Neural cell (in vitro differentiated cells): ENCODE measurements around the gene CEACAM4. TPM values are rescaled to one million over a fixed set of nuclear protein-coding genes. Genes with fewer than 3 reads are reported as not detected.

Experiments
- H2AFZ ChIP-seq: fragments of 200-600, 300-800 bp; sonication (generic), shearing (Covaris generic); 2 replicates; pipeline ENCODE4 v1.6.0; 2014; ENCODE audit warnings: low read depth, mild to moderate bottlenecking, antibody characterized with exemption, low read length, moderate library complexity
- H3F3A ChIP-seq: fragments of 200-600 bp; shearing (Covaris generic); 2 replicates; pipeline ENCODE4 v1.6.1; 2016; ENCODE audit warnings: mild to moderate bottlenecking, moderate library complexity, mixed read lengths, antibody characterized with exemption, low read length; ENCODE audit not compliant: insufficient read depth, poor library complexity, severe bottlenecking
- H3K27ac ChIP-seq: fragments of 200-600, 300-800 bp; sonication (generic), shearing (Covaris generic); 2 replicates; pipeline ENCODE4 v1.5.1; 2014; ENCODE audit warnings: mild to moderate bottlenecking, low read length, moderate library complexity
- H3K27me3 ChIP-seq: fragments of 300-800, 200-600 bp; sonication (generic), shearing (Covaris generic); 2 replicates; pipeline ENCODE4 v1.6.0; 2014; ENCODE audit warnings: mild to moderate bottlenecking, low read depth, low read length, moderate library complexity; ENCODE audit not compliant: insufficient read depth
- H3K36me3 ChIP-seq: fragments of 300-800, 200-600 bp; sonication (generic), shearing (Covaris generic); 2 replicates; pipeline ENCODE4 v1.5.1; 2014; ENCODE audit warnings: mild to moderate bottlenecking, antibody characterized with exemption, low read length, moderate library complexity; ENCODE audit not compliant: insufficient read depth
- H3K4me2 ChIP-seq: fragments of 300-800, 200-600 bp; sonication (generic), shearing (Covaris generic); 2 replicates; pipeline ENCODE4 v1.6.0; 2014; ENCODE audit warnings: mild to moderate bottlenecking, low read length
- H3K4me3 ChIP-seq: fragments of 300-800, 200-600 bp; sonication (generic), shearing (Covaris generic); 2 replicates; pipeline ENCODE4 v1.5.1; 2014; ENCODE audit warnings: mild to moderate bottlenecking, low read length, moderate library complexity
- H3K79me2 ChIP-seq: fragments of 200-600 bp; shearing (Covaris generic); replicated peaks from 2 replicates; pipeline ENCODE4 v1.6.0; 2014; ENCODE audit warnings: mild to moderate bottlenecking, low read length, moderate library complexity; ENCODE audit not compliant: insufficient read depth
- H3K9ac ChIP-seq: fragments of 300-800, 200-600 bp; sonication (generic), shearing (Covaris generic); 2 replicates; pipeline ENCODE4 v1.6.1; 2016; ENCODE audit warnings: mild to moderate bottlenecking, low read length, mixed read lengths
- H3K9me2 ChIP-seq: fragments of 200-600 bp; shearing (Covaris generic); 2 replicates; pipeline ENCODE4 v1.6.1; 2016; ENCODE audit warnings: mild to moderate bottlenecking, low read length, mixed read lengths; ENCODE audit not compliant: insufficient read depth
- H3K9me3 ChIP-seq: fragments of 200-600, 300-800 bp; sonication (generic), shearing (Covaris generic); 2 replicates; pipeline ENCODE4 v1.6.1; 2016; ENCODE audit warnings: mild to moderate bottlenecking, mixed run types, low read length, moderate library complexity, mixed read lengths
- H4K20me1 ChIP-seq: fragments of 200-600 bp; shearing (Covaris generic); 2 replicates; pipeline ENCODE4 v1.6.1; 2016; ENCODE audit warnings: mild to moderate bottlenecking, mixed run types; ENCODE audit not compliant: insufficient read depth
- CTCF ChIP-seq: fragments of 450-650 bp; IDR thresholded peaks from 2 replicates; pipeline ENCODE4 v1.5.1; 2014; ENCODE audit warnings: antibody characterized with exemption, mild to moderate bottlenecking, moderate library complexity; ENCODE audit not compliant: poor library complexity, severe bottlenecking
- EP300 ChIP-seq: fragments of 450-650 bp; conservative IDR thresholded peaks from 2 replicates; pipeline ENCODE4 v1.6.1; 2014; ENCODE audit warnings: antibody characterized with exemption, mild to moderate bottlenecking, moderate library complexity; ENCODE audit not compliant: poor library complexity, severe bottlenecking
- EZH2 ChIP-seq: fragments of 200-600, 300-800 bp; shearing (Covaris generic), sonication (generic); IDR thresholded peaks from 2 replicates; pipeline ENCODE4 v1.6.1; 2014; ENCODE audit warnings: antibody characterized with exemption, low read length, borderline replicate concordance, mild to moderate bottlenecking; ENCODE audit not compliant: insufficient read depth, poor library complexity, severe bottlenecking
- MXI1 ChIP-seq: fragments of 450-650 bp; conservative IDR thresholded peaks from 2 replicates; pipeline ENCODE4 v1.6.1; 2014; ENCODE audit warnings: antibody characterized with exemption, mild to moderate bottlenecking; ENCODE audit not compliant: poor library complexity, severe bottlenecking
- POLR2AphosphoS5 ChIP-seq: IDR thresholded peaks from 2 replicates; pipeline ENCODE4 v1.6.1; 2012
- RAD21 ChIP-seq: fragments of 450-650 bp; conservative IDR thresholded peaks from 2 replicates; pipeline ENCODE4 v1.6.1; 2014; ENCODE audit warnings: antibody characterized with exemption, mild to moderate bottlenecking, moderate library complexity
- SMC3 ChIP-seq: fragments of 450-650 bp; conservative IDR thresholded peaks from 2 replicates; pipeline ENCODE4 v1.6.1; 2014; ENCODE audit warnings: antibody characterized with exemption, mild to moderate bottlenecking, moderate library complexity; ENCODE audit not compliant: poor library complexity
- TAF1 ChIP-seq: IDR thresholded peaks from 2 replicates; pipeline ENCODE4 v1.6.1; 2012; ENCODE audit warnings: low read depth
- polyA plus RNA-seq: library from polyadenylated mRNA; depleted of rRNA; stranded (reverse); fragments of >200 nt; gene quantifications from 2 replicates; pipeline ENCODE4 v1.2.3, GENCODE V29; 2014
- TF ChIP-seq, protein P1 (sequence below): IDR thresholded peaks from 2 replicates; pipeline ENCODE4 v1.6.1; 2012; ENCODE audit warnings: borderline replicate concordance

The CEACAM4 gene
- polyA plus RNA-seq, 1 donor from 2014 or later, result not detected

- Histone ChIP-seq H3K79me2 (no peaks in the 10 kb centered on the region), H3K4me2 (no peak overlapping the region)
These were observed 43.9 kb upstream of the CEACAM4 start for GRCh38 chr19:41670755-41671154.

GRCh38 chr19:41668315-41668714 lies 41.4 kb upstream of the CEACAM4 start:
- H3K9ac ChIP-seq, result no peak overlapping the region
- H3K79me2 ChIP-seq, result no peaks in the 10 kb centered on the region
- H3K36me3 ChIP-seq, result no peaks in the 10 kb centered on the region
- H3F3A ChIP-seq, result no peaks in the 10 kb centered on the region
- H3K9me2 ChIP-seq, result no peaks in the 10 kb centered on the region
- no peak overlapping the region for H3K4me2 ChIP-seq
- TF ChIP-seq, protein P1, sequence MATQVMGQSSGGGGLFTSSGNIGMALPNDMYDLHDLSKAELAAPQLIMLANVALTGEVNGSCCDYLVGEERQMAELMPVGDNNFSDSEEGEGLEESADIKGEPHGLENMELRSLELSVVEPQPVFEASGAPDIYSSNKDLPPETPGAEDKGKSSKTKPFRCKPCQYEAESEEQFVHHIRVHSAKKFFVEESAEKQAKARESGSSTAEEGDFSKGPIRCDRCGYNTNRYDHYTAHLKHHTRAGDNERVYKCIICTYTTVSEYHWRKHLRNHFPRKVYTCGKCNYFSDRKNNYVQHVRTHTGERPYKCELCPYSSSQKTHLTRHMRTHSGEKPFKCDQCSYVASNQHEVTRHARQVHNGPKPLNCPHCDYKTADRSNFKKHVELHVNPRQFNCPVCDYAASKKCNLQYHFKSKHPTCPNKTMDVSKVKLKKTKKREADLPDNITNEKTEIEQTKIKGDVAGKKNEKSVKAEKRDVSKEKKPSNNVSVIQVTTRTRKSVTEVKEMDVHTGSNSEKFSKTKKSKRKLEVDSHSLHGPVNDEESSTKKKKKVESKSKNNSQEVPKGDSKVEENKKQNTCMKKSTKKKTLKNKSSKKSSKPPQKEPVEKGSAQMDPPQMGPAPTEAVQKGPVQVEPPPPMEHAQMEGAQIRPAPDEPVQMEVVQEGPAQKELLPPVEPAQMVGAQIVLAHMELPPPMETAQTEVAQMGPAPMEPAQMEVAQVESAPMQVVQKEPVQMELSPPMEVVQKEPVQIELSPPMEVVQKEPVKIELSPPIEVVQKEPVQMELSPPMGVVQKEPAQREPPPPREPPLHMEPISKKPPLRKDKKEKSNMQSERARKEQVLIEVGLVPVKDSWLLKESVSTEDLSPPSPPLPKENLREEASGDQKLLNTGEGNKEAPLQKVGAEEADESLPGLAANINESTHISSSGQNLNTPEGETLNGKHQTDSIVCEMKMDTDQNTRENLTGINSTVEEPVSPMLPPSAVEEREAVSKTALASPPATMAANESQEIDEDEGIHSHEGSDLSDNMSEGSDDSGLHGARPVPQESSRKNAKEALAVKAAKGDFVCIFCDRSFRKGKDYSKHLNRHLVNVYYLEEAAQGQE, result no peak
- TF ChIP-seq CTCF, result no peak
- no peak for TF ChIP-seq MXI1
- no peak for TF ChIP-seq EZH2
- no peak for TF ChIP-seq EP300
- no peak for TF ChIP-seq TAF1
- TF ChIP-seq SMC3, result no peak
- no peak for TF ChIP-seq POLR2AphosphoS5
- H4K20me1 ChIP-seq, result no peaks in the 10 kb centered on the region
- no peak overlapping the region for H3K27ac ChIP-seq
- peaks cover 5% of the 10 kb centered on the region for H3K9me3 ChIP-seq
- no peaks in the 10 kb centered on the region for H3K27me3 ChIP-seq
- no peak overlapping the region for H2AFZ ChIP-seq
- H3K4me3 ChIP-seq, result no peak overlapping the region

More at GRCh38 chr19:41670755-41671154, 43.9 kb upstream of the CEACAM4 start:
- Histone ChIP-seq H3K4me3 (no peak overlapping the region), H3K27ac (no peak overlapping the region), H2AFZ (no peak overlapping the region), H3K9me3 (peaks cover 5% of the 10 kb centered on the region), H3K9me2 (no peaks in the 10 kb centered on the region), H4K20me1 (no peaks in the 10 kb centered on the region), H3F3A (no peaks in the 10 kb centered on the region), H3K36me3 (no peaks in the 10 kb centered on the region), H3K9ac (no peak overlapping the region), H3K27me3 (no peaks in the 10 kb centered on the region)
- TF ChIP-seq POLR2AphosphoS5, result no peak
- TF ChIP-seq SMC3, result no peak
- TF ChIP-seq RAD21, result no peak
- no peak for TF ChIP-seq TAF1
- TF ChIP-seq CTCF, result no peak
- TF ChIP-seq, protein P1, result no peak
- TF ChIP-seq EP300, result no peak
- no peak for TF ChIP-seq EZH2
- TF ChIP-seq MXI1, result no peak
